SK-N-MC (cell line): ENCODE data around the gene BNIP3.

Experiments used
- EZH2 ChIP-seq: fragments of 200-600 bp; sonication (generic); IDR thresholded peaks from one replicate; pipeline ENCODE4 v1.6.1; 2017; ENCODE audit warnings: antibody characterized with exemption
- POLR2AphosphoS5 ChIP-seq: IDR thresholded peaks from 2 replicates; pipeline ENCODE4 v1.6.1; 2012; ENCODE audit warnings: mild to moderate bottlenecking, low read depth, low read length, borderline replicate concordance

DNA sequence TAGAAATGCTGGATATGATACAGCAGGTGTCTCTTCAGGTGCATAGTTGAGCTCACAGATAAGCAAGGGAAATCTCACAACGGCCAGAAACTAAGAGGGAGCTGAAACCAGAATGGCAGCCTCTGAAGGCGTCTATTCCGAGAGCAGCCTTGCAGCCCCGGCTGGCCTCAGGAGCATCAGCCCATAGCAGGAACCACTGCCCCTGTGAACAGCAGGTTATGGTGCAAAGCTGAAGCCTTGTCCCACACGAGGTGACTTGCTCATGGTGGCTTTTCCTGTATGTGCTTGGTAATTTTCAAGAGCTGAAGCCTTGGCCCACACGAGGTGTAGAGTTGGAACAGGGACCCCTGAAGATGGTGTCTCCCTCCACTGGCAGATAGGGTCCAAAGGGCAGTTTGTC is 33.2 kb downstream of the BNIP3 start:
- TF ChIP-seq EZH2 (no peak), POLR2AphosphoS5 (no peak)
